HEK293 (cell line): Measurements from ENCODE around the gene MAML3.

Experiments used
- CTCF ChIP-seq: fragments of 450-650 bp; formaldehyde crosslinking; IDR thresholded peaks from 2 replicates; pipeline ENCODE4 v1.5.1; 2016; ENCODE audit warnings: missing biosample characterization, missing genetic modification characterization
- SALL2 ChIP-seq: fragments of 450-650 bp; formaldehyde crosslinking; IDR thresholded peaks from 2 replicates; pipeline ENCODE4 v1.5.0; 2017; ENCODE audit warnings: missing biosample characterization, mild to moderate bottlenecking, missing genetic modification characterization, borderline replicate concordance
- ZNF335 ChIP-seq: fragments of 450-650 bp; formaldehyde crosslinking; conservative IDR thresholded peaks from 2 replicates; pipeline ENCODE4 v1.5.1; 2016; ENCODE audit warnings: missing biosample characterization, missing genetic modification characterization
- ZNF785 ChIP-seq: fragments of 450-650 bp; formaldehyde crosslinking; IDR thresholded peaks from 2 replicates; pipeline ENCODE4 v1.5.1; 2016; ENCODE audit warnings: missing biosample characterization, missing genetic modification characterization
- TF ChIP-seq, protein P1 (sequence below): fragments of 450-650 bp; formaldehyde crosslinking; IDR thresholded peaks from 2 replicates; pipeline ENCODE4 v1.5.1; 2016; ENCODE audit warnings: missing biosample characterization, missing genetic modification characterization

GRCh38 chr4:140131675-140132229, 22.2 kb downstream of the MAML3 start:
- no peak for TF ChIP-seq ZNF785 (tag by site-specific recombination)
- no peak for TF ChIP-seq SALL2
- TF ChIP-seq CTCF (tag by site-specific recombination): no peak
- no peak for TF ChIP-seq ZNF335 (tag by site-specific recombination)
- TF ChIP-seq, protein P1, sequence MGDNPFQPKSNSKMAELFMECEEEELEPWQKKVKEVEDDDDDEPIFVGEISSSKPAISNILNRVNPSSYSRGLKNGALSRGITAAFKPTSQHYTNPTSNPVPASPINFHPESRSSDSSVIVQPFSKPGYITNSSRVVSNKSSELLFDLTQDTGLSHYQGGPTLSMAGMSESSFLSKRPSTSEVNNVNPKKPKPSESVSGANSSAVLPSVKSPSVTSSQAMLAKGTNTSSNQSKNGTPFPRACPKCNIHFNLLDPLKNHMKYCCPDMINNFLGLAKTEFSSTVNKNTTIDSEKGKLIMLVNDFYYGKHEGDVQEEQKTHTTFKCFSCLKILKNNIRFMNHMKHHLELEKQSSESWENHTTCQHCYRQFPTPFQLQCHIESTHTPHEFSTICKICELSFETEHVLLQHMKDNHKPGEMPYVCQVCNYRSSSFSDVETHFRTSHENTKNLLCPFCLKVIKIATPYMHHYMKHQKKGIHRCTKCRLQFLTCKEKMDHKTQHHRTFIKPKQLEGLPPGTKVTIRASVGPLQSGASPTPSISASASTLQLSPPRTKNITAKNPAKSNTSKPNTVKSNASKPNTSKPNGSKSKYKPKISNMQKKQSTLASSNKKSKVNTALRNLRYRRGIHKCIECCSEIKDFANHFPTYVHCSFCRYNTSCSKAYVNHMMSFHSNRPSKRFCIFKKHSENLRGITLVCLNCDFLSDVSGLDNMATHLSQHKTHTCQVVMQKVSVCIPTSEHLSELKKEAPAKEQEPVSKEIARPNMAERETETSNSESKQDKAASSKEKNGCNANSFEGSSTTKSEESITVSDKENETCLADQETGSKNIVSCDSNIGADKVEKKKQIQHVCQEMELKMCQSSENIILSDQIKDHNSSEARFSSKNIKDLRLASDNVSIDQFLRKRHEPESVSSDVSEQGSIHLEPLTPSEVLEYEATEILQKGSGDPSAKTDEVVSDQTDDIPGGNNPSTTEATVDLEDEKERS (tag by site-specific recombination): no peak
